Erythroblast (primary cell): Measurements from ENCODE around the gene PNPLA7.

ENCODE experiments used
- GATA1 ChIP-seq: IDR thresholded peaks from 2 replicates; pipeline ENCODE4 v1.6.1; 2011; ENCODE audit warnings: low read depth, mild to moderate bottlenecking, control low read depth, low read length, moderate library complexity
- POLR2A ChIP-seq: IDR thresholded peaks from 2 replicates; pipeline ENCODE4 v1.6.1; 2011; ENCODE audit warnings: mild to moderate bottlenecking, low read length

DNA sequence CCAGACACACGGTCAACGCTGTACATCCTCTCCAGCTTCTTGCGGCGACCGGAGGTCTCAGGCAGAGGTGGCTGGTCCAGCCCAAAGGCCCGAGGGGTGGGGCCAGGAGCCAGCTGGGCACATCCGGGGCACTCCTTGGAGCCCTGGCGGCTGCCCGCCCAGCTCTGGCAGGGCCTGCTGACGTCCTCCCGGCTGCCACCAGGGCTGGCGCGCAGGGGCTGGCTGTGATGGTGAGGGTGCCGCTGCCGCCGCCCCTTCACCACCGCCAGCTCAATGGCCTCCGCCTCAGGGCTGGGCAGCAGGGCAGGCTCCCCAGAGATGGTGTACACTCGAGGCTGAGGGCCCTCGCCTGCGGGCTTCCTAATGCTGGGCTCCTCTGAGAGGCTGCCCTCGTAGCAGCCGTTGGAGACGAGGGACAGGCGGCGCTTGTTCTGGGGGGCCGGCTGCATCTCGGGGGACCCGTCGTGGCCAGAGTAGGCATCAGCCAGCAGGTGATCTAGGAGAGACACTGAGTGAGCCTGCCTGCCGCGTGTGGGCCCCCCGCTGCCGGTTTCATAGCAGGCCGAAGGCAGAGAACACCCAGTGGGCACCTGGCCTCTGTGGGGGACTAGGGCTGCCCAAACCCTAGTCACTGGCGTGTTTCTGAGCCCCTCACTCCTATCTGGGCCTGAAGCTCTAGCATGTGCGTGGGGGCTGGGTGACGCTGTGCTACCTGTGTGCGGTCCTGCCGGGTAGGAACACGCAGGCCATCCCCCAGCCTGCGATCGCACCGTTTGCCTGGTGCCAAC is 92.6 kb downstream of the PNPLA7 start:
- TF ChIP-seq POLR2A, result no peak
- no peak for TF ChIP-seq GATA1
